Measurements from ENCODE around the gene MRPS31. TPM values are rescaled to one million over a fixed set of nuclear protein-coding genes. Genes with fewer than 3 reads are reported as not detected.
A peak's percentile ranks its signal among the peaks of the same experiment; 100 is the strongest.
"Not testable (repeated sequence)": the region's sequence is repeated elsewhere in the genome, so short reads cannot be mapped to it uniquely, and the experiment has no call there.

The MRPS31 gene
- total RNA-seq, 2 experiments from 2014 or later, result 41.0 to 44.7 TPM

DNA sequence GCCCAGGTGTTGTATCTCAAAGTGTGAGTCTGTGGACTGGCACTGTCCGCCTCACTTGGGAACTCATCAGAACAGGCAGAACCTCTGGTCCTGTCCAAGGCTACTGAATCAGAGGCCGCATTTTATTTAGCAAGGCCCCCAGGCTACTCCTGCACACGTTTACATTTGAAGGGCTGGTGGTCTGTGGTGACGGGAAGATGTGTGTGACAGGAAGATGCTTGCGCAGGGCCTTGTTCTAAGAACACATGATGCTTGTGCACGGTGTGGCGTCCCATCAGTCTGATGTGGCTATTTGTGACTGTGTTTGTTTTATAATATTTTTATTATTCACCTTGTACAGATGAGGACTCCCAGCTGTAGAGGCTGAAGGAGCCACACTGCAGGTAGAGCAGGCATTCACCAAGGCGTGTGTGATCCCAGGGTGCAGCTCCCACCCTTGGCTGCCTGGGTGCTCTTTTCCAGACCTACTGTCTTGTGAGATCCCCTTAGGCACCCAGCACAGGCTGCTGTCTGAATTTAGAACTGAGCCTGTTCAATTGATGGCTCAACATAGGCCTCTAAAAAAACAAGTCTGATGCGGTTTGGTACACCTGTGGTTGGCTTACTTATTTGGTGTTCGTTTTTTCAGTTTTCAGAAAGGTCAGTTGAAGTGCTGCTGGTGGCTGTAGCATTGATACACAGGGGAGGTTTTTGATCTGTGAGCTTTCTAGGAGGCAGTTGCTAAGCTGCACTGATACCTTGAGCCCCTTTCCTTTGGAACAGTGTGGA lies 21.5 kb upstream of the MRPS31 start:
- H3K36me3 Mint-ChIP-seq (ENCODE audit: low read depth), result peaks cover 21% of the 10 kb centered on the region
- no peaks in the 10 kb centered on the region for H3K27me3 Mint-ChIP-seq
- ATAC-seq (no peak), DNase-seq (peak; percentile 40)
- POLR2A ChIA-PET, result interaction anchor here (0.9 kb wide), 1 partner anchor 10 kb away, joined by 3 read pairs; no protein-coding TSS in a partner anchor
- CTCF ChIA-PET, result no interaction called here
- peaks cover 30% of the 10 kb centered on the region for H3K4me1 Mint-ChIP-seq (ENCODE audit: low read depth)
- no peak overlapping the region for H3K4me3 Mint-ChIP-seq
- H3K27ac Mint-ChIP-seq, result peak overlapping the region; percentile 18
- intact Hi-C loops (cut with micrococcal nuclease), result no loop called here
- no peaks in the 10 kb centered on the region for H3K9me3 Mint-ChIP-seq
- TF ChIP-seq, protein P1, sequence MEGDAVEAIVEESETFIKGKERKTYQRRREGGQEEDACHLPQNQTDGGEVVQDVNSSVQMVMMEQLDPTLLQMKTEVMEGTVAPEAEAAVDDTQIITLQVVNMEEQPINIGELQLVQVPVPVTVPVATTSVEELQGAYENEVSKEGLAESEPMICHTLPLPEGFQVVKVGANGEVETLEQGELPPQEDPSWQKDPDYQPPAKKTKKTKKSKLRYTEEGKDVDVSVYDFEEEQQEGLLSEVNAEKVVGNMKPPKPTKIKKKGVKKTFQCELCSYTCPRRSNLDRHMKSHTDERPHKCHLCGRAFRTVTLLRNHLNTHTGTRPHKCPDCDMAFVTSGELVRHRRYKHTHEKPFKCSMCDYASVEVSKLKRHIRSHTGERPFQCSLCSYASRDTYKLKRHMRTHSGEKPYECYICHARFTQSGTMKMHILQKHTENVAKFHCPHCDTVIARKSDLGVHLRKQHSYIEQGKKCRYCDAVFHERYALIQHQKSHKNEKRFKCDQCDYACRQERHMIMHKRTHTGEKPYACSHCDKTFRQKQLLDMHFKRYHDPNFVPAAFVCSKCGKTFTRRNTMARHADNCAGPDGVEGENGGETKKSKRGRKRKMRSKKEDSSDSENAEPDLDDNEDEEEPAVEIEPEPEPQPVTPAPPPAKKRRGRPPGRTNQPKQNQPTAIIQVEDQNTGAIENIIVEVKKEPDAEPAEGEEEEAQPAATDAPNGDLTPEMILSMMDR (IDR thresholded peaks at IDR 0.05), result no peak

DNA sequence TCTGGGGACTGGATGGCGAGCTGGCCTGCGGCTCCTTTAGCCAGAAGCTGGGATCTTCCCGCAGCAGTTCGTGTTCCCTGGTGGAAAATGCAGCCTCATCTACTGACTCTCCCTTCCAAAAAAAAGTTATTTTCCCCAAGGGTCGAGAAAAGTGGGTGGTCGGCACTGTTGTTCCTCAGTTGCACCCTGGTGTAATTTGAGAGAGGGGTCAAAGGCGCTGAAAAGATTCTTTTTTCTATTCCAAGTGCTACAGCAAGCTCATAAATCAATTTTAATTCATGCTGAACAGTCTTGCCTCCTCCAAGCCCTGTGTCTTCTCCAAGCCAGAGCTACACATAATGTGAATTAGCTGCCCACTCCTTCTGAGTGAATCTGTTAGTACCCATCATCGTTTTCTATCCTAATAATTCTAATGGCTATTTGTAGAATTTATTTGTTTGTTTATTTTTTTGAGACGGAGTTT lies 19.2 kb upstream of the MRPS31 start:
- Mint-ChIP-seq H3K9me3 (no peaks in the 10 kb centered on the region), H3K27me3 (no peaks in the 10 kb centered on the region), H3K4me1 (ENCODE audit: low read depth) (peaks cover 45% of the 10 kb centered on the region), H3K27ac (peak overlapping the region; percentile 79), H3K4me3 (peak overlapping the region; percentile 83), H3K36me3 (ENCODE audit: low read depth) (peaks cover 23% of the 10 kb centered on the region)
- CTCF ChIA-PET, result interaction anchor here (0.7 to 5.5 kb wide), 5 partner anchors 9 to 24 kb away, joined by 3 to 34 read pairs (median 3); no protein-coding TSS in a partner anchor
- intact Hi-C loops (cut with micrococcal nuclease), result no loop called here
- POLR2A ChIA-PET, result interaction anchor here (1.3 to 2.8 kb wide), 3 partner anchors 10 to 132 kb away, joined by 3 to 15 read pairs (median 9); no protein-coding TSS in a partner anchor
- DNase-seq (no peak), ATAC-seq (no peak)
- TF ChIP-seq, protein P1 (IDR thresholded peaks at IDR 0.05), result no peak

DNA sequence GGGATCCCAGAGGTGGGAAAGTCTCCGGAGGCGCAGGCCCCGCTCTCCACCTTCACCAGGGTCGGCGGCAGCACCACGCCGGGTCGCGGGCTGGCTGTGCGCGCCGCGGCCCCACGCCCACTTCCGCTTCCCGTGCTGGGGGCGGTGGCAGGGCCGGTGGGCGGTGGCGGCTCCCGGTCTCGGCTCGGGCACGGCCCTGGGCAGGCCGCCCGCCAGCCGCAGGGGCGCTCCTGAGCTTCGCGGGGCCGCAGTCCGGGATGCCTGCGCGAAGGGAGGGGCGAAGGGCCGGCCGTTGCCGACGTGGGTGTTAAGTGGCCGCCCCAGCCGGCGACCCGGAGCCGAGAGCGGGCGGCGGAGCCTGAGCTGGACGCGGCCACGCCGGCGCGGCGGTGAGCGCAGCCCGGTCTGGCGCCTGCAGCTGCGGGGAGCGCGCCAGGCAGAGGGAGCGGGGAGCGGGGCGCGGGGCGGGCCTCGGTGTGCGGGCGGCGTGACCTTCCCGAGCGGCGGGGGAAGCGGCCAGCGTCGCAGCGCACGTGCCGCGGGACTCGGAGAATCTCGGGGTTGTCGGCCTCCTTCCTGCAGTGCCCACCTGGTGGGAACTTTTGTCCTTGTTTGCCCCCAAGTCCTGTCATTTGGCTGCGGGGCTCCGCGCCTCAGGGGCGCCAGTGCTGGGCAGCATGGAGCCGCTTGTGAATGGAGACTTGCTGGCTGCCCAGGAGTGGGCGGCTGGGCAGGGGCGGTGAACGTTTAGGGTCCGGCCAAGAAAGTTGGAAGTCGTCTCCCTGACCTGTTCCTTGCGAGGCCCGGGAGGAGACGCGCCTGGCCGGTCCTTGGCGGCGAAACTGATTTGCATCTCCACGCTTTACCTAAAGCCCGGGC lies 18.5 kb upstream of the MRPS31 start, which contains the start of gene SLC25A15:
SLC25A15 (plus strand) TSS at position 337 of the 879 bp plus-strand sequence. CDS start 3,616 bp downstream, outside the sequence.
- H3K27ac Mint-ChIP-seq, result peak within 1 kb of the TSS; percentile 90
- peak within 1 kb of the TSS; percentile 83 for H3K4me3 Mint-ChIP-seq
- DNase-seq, result peak; percentile 78
- H3K4me1 Mint-ChIP-seq (ENCODE audit: low read depth), result peaks cover 41% of the 10 kb centered on the region
- CTCF ChIA-PET, result interaction anchor here (0.7 to 5.5 kb wide), 5 partner anchors 9 to 24 kb away, joined by 3 to 34 read pairs (median 3); no protein-coding TSS in a partner anchor
- peaks cover 18% of the 10 kb centered on the region for H3K36me3 Mint-ChIP-seq (ENCODE audit: low read depth)
- no peaks in the 10 kb centered on the region for H3K27me3 Mint-ChIP-seq
- TF ChIP-seq, protein P1 (IDR thresholded peaks at IDR 0.05), result no peak
- H3K9me3 Mint-ChIP-seq, result no peaks in the 10 kb centered on the region
- POLR2A ChIA-PET, result interaction anchor here (0.6 to 2.8 kb wide), 6 partner anchors 10 to 1096 kb away, joined by 3 to 15 read pairs (median 6); no protein-coding TSS in a partner anchor
- peak; percentile 75 for ATAC-seq
- intact Hi-C loops (cut with micrococcal nuclease), result no loop called here

DNA sequence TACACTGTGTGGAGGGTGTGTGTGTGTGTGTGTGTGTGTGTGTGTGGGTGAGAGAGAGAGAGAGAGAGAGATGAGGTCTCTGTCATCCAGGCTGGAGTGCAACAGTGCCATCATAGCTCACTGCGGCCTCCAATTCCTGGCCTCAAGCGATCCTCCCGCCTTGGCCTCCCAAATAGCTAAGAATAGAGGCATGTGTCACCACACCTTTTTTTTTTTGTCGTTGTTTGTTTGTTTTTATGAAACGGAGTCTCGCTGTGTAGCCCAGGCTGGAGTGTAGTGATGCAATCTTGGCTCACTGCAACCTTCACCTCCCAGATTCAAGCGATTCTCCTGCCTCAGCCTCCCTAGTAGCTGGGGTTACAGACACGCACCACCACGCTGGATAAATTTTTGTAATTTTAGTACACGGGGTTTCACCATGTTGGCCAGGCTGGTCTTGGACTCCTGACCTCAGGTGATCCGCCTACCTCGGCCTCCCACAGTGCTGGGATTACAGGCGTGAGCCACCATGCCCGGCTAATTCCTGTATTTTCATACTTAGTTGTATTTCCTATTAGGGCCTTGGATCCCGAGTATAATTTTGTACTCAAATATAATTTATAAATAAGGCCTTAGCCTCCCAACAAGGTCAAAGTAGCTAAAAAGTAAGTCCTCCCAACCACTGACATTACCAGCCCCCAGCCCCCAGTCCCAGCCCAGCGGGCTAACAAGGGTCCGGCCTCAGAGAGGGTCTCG lies 17.7 kb upstream of the MRPS31 start:
- Mint-ChIP-seq H3K36me3 (ENCODE audit: low read depth) (peaks cover 11% of the 10 kb centered on the region), H3K27ac (peak overlapping the region; percentile 90), H3K4me3 (peak overlapping the region; percentile 83), H3K4me1 (ENCODE audit: low read depth) (peaks cover 38% of the 10 kb centered on the region)
- ChIA-PET POLR2A (interaction anchor here (0.6 to 2.8 kb wide), 8 partner anchors 9 to 1732 kb away, joined by 3 to 15 read pairs (median 4); no protein-coding TSS in a partner anchor), CTCF (interaction anchor here (1.0 to 5.5 kb wide), 3 partner anchors 9 to 22 kb away, joined by 3 to 34 read pairs (median 9); no protein-coding TSS in a partner anchor)
- H3K27me3 Mint-ChIP-seq; intact Hi-C loops (cut with micrococcal nuclease); ATAC-seq; H3K9me3 Mint-ChIP-seq: not testable (repeated sequence)
- peak; percentile 45 for DNase-seq
